Lower leg skin (tissue), 3 donors: ENCODE measurements around the gene CCR5.

ENCODE experiments used
- POLR2A ChIP-seq, 2 donors: fragments of 450-650 bp; IDR thresholded peaks; one replicate each; pipeline ENCODE4 v1.6.1; 2016 to 2017; ENCODE audit warnings: antibody characterized with exemption in 2 of 2, mild to moderate bottlenecking in 1 of 2, moderate library complexity in 1 of 2
- TF ChIP-seq, protein P1 (sequence below), 3 donors: fragments of 450-650 bp; IDR thresholded peaks; one replicate each; pipeline ENCODE4 v1.5.1; 2016; ENCODE audit warnings: antibody characterized with exemption in 3 of 3, mild to moderate bottlenecking in 3 of 3, moderate library complexity in 2 of 3

DNA sequence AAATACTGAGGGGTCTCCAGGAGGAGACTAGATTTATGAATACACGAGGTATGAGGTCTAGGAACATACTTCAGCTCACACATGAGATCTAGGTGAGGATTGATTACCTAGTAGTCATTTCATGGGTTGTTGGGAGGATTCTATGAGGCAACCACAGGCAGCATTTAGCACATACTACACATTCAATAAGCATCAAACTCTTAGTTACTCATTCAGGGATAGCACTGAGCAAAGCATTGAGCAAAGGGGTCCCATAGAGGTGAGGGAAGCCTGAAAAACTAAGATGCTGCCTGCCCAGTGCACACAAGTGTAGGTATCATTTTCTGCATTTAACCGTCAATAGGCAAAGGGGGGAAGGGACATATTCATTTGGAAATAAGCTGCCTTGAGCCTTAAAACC, 4.5 kb downstream of the CCR5 start:
- TF ChIP-seq, protein P1, sequence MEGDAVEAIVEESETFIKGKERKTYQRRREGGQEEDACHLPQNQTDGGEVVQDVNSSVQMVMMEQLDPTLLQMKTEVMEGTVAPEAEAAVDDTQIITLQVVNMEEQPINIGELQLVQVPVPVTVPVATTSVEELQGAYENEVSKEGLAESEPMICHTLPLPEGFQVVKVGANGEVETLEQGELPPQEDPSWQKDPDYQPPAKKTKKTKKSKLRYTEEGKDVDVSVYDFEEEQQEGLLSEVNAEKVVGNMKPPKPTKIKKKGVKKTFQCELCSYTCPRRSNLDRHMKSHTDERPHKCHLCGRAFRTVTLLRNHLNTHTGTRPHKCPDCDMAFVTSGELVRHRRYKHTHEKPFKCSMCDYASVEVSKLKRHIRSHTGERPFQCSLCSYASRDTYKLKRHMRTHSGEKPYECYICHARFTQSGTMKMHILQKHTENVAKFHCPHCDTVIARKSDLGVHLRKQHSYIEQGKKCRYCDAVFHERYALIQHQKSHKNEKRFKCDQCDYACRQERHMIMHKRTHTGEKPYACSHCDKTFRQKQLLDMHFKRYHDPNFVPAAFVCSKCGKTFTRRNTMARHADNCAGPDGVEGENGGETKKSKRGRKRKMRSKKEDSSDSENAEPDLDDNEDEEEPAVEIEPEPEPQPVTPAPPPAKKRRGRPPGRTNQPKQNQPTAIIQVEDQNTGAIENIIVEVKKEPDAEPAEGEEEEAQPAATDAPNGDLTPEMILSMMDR (IDR thresholded peaks at IDR 0.05), result no peak
- TF ChIP-seq POLR2A (IDR thresholded peaks at IDR 0.05), result no peak
